Measurements from ENCODE around the gene HNF4A.
"Not testable (repeated sequence)": the region's sequence is repeated elsewhere in the genome, so short reads cannot be mapped to it uniquely, and the experiment has no call there.

Gene HNF4A

GRCh38 chr20:44355498-44356352, at the start of gene HNF4A:
Gene HNF4A, plus strand, starts transcription at chr20:44355699. Its CDS starts 106 bp downstream, at chr20:44355805.
- DNase-seq (ENCODE audit: extremely low read depth in 1 of 2, low read depth in 1 of 2) = no peak

GRCh38 chr20:44306927-44307326, 48.6 kb upstream of the HNF4A start:
- no peak for DNase-seq (ENCODE audit: extremely low read depth in 1 of 2, low read depth in 1 of 2)

- no peak for DNase-seq (ENCODE audit: extremely low read depth in 1 of 2, low read depth in 1 of 2)
These were observed 45.5 kb upstream of the HNF4A start for GRCh38 chr20:44309763-44310663.

- DNase-seq (ENCODE audit: extremely low read depth in 1 of 2, low read depth in 1 of 2) = peak; percentile 96 to 97
These were observed 44.5 kb upstream of the HNF4A start, which contains the start of gene FITM2 for GRCh38 chr20:44310664-44311639. Gene FITM2, minus strand, starts transcription at chr20:44311202. Its CDS starts 54 bp downstream, at chr20:44311148.

- DNase-seq (ENCODE audit: extremely low read depth in 1 of 2, low read depth in 1 of 2) = no peak
These were observed 40.6 kb upstream of the HNF4A start for GRCh38 chr20:44314870-44315269.

GRCh38 chr20:44319839-44320422, 35.6 kb upstream of the HNF4A start:
- no peak for DNase-seq (ENCODE audit: extremely low read depth in 1 of 2, low read depth in 1 of 2)

- DNase-seq (ENCODE audit: extremely low read depth in 1 of 2, low read depth in 1 of 2) = no peak
These were observed 31.2 kb upstream of the HNF4A start for GRCh38 chr20:44324343-44324742.

- DNase-seq (ENCODE audit: extremely low read depth in 1 of 2, low read depth in 1 of 2) = peak in 1 of 2 donors; percentile 6
These were observed 28.9 kb upstream of the HNF4A start for GRCh38 chr20:44326391-44327159.

GRCh38 chr20:44327748-44328147, 27.8 kb upstream of the HNF4A start:
- DNase-seq (ENCODE audit: extremely low read depth in 1 of 2, low read depth in 1 of 2) = not testable (repeated sequence)

GRCh38 chr20:44328428-44328827, 27.1 kb upstream of the HNF4A start:
- no peak for DNase-seq (ENCODE audit: extremely low read depth in 1 of 2, low read depth in 1 of 2)

- DNase-seq (ENCODE audit: extremely low read depth in 1 of 2, low read depth in 1 of 2) = no peak
These were observed 24.3 kb upstream of the HNF4A start for GRCh38 chr20:44331201-44331600.

- DNase-seq (ENCODE audit: extremely low read depth in 1 of 2, low read depth in 1 of 2) = no peak
These were observed 21.2 kb upstream of the HNF4A start for GRCh38 chr20:44334306-44334705.

GRCh38 chr20:44334709-44335108, 20.8 kb upstream of the HNF4A start:
- no peak for DNase-seq (ENCODE audit: extremely low read depth in 1 of 2, low read depth in 1 of 2)

GRCh38 chr20:44335675-44336074, 19.8 kb upstream of the HNF4A start:
- no peak for DNase-seq (ENCODE audit: extremely low read depth in 1 of 2, low read depth in 1 of 2)

GRCh38 chr20:44336086-44336485, 19.4 kb upstream of the HNF4A start:
- DNase-seq (ENCODE audit: extremely low read depth in 1 of 2, low read depth in 1 of 2) = no peak

GRCh38 chr20:44336725-44337380, 18.6 kb upstream of the HNF4A start, which contains the start of gene R3HDML:
Gene R3HDML, plus strand, starts transcription at chr20:44337043. Its CDS starts 115 bp downstream, at chr20:44337158.
- DNase-seq (ENCODE audit: extremely low read depth in 1 of 2, low read depth in 1 of 2) = no peak

- no peak for DNase-seq (ENCODE audit: extremely low read depth in 1 of 2, low read depth in 1 of 2)
These were observed 13.3 kb upstream of the HNF4A start for GRCh38 chr20:44342248-44342647.

- DNase-seq (ENCODE audit: extremely low read depth in 1 of 2, low read depth in 1 of 2) = no peak
These were observed 12.3 kb upstream of the HNF4A start for GRCh38 chr20:44343162-44343675.
